Measurements from ENCODE around the gene ABCC3. TPM values are rescaled to one million over a fixed set of nuclear protein-coding genes. Genes with fewer than 3 reads are reported as not detected.

The ABCC3 gene
- total RNA-seq, 1 donor from 2014 or later, result 250 TPM

DNA sequence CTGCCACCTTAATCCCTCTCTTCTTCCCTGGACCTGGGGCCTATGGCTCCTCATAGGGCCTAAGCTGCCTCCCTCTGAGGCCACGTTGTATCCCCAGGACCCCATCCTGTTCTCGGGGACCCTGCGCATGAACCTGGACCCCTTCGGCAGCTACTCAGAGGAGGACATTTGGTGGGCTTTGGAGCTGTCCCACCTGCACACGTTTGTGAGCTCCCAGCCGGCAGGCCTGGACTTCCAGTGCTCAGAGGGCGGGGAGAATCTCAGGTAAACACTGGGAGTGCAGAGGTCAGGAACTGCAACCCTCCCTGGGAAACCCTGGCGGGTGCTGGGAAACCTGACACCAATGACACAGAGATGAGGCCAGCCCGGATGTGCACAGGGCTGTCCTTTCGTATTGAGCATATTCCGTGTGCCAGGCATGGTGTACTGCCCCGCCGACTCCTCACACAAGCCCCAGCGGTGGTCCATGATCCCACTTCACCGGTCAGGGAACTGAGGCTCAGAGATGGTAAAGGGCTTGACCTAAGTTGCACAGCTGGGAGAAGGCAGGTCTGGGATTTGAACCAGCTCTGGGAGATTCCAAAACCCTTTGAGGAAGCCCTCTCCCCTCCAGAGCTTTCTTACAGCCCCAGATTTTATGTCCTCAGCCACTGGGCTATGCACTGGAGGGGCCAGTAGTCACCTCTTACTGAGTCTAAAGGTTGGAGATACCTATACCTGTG lies 50.1 kb downstream of the ABCC3 start:
- no peak for DNase-seq (ENCODE audit: low read depth)

DNA sequence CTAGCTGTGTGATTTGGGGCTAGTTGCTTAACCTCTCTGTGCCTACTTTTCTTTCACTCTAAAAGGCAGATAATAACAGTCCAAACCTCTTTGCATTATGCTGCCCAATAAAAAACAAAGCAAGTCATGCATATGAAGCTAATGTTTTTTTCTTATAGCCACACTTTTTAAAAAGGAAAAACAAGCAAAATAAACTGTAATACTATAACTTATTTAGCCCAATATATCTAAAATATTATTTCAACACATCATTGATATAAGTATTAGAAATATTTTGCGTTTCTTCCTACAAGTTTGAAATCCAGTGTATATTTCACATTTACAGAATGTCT lies 50.6 kb downstream of the ABCC3 start:
- no peak for DNase-seq (ENCODE audit: low read depth)

DNA sequence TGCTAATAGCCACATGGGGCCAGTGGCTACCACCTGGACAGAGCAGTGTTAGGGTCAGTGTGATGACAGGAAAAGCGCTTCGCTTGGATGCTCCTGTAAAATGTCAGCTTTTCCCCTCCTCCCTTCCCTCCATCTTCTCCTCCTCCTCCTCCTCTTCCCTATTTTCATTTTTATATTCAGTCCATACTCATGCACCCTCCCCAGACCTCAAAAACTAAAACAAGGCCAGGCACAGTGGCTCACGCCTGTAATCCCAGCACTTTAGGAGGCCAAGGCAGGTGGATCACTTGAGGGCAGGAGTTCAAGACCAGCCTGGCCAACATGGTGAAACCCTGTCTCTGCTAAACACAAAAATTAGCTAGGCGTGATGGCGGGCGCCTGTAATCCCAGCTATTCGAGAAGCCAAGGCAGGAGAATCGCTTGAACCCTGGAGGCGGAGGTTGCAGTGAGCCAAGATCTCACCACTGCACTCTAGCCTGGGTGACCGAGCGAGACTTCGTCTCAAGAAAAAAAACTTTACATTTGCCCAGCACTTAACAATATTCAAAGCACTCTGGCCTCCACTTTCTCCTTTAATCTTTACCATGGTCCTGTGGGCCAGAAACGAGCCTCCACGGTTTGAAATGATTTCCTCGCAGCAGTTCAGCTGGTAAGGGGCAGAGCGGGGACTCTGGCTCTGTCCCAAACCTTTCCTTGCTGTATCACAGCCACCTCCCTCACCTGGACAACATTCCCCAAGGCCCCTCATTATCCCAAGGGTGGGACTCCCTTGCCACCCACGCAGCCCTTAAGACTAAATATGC lies 51.2 kb downstream of the ABCC3 start:
- DNase-seq (ENCODE audit: low read depth), result no peak

DNA sequence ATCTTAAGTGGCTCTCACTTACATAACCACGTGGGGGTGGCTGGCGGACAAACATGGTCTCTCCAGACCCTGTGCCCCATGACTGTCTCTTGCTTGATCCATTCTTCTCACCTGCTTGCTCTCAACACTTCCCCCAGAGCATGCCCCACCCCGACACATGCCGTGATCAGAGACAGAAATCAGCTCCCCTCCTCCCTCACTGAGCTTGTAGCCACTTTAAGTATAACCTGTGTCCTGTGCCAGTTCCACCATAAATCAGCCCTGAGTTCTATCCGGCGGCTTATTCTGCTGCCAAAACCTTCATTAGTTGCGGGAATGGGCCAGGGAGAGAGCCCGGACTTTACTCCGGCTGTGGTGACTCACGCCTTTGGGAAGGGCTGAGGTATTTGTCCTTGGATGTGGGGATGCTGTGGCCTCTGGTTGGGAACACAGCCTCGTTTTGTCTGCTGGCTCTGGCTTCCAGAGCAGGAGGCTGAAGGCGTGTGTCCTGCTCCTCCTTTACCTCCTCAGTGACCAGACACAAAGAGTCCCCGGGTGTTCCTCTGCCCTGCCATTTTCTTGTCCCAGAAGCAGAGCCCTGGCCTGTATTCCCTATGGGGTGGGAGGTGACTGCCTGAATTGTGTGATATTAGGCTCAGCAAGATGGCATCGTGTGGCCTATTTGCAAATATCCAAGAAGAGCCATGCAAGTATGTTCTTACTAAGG lies 52.0 kb downstream of the ABCC3 start:
- DNase-seq (ENCODE audit: low read depth), result peak; percentile 92

DNA sequence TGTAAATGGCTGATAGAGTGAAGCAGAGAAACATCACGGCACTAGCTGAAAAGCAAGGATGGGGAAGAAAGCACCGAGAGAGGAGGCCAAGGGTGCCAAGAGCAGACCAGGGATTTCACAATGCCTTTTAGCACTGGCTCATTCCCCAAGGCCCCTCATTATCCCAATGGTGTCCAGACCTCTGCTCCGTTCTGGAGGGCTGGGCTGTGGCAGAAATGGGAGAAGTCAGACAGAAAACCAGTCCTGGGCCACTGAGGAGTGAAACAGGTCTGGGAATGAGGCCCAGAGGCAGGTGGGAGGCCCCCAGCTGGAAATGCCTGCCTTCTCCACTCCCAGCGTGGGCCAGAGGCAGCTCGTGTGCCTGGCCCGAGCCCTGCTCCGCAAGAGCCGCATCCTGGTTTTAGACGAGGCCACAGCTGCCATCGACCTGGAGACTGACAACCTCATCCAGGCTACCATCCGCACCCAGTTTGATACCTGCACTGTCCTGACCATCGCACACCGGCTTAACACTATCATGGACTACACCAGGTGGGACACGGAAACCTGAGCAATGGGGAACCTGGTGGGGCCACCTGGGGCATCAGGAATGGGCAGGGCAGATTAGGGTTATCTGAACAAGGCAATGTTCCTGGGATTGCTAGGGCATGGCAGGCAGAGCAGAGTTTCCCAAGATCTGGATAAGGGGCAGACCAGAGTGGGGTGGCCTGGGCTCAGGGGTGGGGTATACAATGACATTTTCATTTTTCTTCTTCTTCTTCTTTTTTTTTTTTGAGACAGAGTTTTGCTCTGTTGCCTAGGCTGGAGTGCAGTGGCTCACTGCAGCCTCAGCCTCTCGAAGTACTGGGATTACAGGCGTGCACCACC lies 52.8 kb downstream of the ABCC3 start:
- DNase-seq (ENCODE audit: low read depth), result no peak

DNA sequence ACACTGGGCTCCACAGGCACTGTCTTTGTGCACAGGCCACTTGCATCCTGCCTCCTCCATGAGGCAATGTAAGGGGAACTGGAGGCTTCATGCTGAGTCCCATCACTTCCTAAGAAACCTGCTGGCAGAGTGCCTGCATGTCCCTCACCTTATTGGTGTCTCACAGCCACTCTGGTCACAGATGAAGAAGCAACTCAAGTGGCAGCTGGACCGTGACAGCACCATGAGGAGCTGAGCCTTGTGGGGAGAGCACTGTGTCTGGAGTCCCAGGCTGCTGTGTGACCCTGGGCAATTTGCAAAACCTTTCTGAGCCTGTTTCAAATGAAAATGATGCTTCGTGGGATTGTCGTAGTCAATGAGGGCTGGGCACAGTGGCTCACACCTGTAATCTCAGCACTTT lies 53.6 kb downstream of the ABCC3 start:
- no peak for DNase-seq (ENCODE audit: low read depth)

DNA sequence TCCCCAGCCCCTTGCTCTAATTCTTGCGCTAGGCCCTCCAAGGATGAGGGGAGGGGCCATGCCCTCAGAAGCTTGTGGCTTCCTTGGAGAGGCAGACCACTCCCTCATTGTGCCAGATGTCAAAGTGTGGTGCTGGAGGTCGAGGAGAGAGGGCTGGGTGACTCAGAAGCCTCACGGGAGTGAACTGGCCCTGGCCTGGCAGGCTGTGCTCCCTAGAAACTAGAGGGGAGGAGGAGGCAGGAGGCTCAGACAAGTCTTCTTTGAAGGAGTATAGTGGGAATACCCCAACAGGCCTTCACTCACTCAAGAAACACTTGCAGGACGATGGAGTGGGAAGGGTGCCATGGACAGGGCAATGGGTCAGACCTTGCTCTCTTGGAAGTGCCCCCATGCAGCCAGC lies 54.6 kb downstream of the ABCC3 start:
- peak; percentile 83 for DNase-seq (ENCODE audit: low read depth)

DNA sequence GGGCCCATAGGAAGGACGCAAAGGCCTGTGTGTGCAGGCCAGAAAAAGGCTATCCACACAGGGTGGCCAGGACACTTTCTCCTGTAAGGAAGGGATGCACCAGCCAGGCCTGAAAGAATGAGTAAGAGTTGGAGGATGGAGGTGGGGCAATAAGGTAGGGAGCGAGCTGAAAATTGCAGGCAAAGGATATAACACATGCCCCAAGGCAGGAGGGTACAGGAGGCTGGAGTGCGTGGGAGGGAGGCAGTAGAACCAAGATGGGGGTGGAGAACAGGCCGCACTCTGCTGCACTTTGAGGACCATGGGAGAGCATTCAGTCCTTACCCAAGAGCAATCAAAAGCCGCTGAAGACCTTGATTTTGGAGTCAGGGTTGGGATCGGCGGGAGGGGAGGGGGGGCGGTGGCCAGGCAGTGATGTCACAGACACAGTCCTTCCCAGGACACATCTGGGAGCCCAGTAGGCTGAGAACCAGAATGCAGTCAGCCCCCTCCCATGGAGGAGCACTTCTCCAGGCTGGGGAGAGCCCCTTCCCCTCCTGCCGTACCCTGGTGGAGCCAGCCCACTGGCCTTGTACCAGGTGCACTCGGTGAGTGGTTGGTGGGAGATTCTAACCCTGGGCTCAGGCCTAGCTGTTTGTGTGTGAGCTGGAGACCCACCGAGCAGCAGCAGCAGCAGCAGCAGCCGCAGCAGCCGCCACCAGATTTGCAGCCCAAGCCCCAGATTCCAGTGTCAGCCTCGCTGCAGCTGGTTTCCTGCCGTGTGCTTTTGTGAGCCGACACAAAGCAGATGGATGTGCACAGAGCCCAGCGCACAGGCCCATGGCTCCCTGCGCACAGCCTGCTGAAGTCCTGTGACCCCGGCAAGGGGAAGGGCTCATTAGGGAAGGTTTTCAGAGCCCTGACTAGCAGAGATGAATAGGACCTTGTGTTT lies 55.5 kb downstream of the ABCC3 start:
- peak; percentile 53 for DNase-seq (ENCODE audit: low read depth)

DNA sequence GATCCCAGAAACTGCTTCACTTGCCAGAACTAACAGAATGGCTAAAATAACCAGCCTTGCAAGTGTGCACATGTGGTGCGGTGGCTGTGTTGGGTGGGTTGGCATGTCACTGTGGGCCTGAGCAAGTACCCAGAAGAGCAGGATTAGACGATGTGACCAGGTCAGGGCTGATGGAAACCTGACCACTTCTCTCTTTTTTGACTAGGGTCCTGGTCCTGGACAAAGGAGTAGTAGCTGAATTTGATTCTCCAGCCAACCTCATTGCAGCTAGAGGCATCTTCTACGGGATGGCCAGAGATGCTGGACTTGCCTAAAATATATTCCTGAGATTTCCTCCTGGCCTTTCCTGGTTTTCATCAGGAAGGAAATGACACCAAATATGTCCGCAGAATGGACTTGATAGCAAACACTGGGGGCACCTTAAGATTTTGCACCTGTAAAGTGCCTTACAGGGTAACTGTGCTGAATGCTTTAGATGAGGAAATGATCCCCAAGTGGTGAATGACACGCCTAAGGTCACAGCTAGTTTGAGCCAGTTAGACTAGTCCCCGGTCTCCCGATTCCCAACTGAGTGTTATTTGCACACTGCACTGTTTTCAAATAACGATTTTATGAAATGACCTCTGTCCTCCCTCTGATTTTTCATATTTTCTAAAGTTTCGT lies 56.3 kb downstream of the ABCC3 start:
- DNase-seq (ENCODE audit: low read depth), result no peak

DNA sequence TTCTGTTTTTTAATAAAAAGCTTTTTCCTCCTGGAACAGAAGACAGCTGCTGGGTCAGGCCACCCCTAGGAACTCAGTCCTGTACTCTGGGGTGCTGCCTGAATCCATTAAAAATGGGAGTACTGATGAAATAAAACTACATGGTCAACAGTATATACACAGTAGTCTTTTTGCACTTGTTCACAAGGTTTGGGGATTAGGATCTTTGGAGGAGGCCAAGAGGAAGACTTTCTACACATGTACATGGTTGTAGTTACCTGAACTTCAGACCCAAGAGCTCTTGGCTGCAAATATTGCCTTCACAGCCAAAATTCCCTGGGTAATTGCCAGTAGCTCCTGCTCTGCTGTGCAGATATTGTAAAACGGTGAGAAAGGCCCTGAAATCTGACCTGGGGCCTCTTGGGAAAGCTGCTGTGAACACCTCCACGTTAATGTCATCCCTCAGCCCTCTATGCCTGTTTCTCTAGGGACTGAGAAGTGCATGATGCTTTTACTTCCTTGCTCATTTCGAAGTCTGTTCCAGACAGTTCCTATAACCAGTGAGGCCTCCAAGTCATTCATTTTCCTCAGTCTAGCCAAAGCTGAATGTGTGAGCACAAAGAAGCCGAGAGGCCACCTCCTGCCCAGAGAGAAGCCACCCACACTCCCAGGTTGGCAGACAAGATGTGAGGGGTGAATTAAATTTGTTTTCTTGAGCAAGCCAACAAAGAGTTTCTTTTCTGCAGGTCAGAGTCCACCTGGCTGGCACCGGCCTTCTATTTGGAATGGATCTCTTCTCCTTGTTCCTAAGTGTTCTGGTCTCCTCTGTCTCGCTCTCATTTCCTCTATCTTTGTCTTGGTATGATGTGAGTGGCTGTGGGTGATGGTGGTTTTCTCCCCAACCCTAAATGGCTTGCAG lies 57.1 kb downstream of the ABCC3 start:
- DNase-seq (ENCODE audit: low read depth), result no peak

DNA sequence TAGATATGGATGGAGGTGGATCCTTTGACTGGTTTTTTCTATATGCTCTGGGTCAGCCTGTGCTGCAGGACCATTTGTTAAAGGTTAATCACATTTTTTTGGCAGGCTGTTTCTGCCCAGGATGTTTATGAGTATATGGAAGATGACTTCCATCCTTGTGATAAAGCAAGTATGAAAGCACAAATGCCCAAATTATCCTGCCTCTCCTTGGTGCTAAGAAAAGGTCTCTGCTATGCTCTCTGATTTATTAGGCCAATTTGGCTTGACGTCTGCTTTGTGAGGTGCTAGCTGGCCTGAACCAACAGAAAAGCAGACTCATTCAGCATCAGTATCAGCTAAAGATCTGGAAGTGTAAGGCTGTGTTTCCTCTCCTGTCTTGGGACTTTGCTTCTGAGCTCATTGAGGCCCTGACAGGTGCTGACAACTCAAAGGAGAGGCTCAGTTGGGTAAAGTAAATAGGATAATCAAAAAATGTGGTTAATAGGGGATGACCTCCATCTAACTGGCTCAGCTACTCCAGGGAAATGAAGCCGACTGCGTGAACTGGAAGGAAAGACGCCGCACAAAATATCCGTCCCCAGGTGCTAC lies 57.9 kb downstream of the ABCC3 start:
- DNase-seq (ENCODE audit: low read depth), result no peak

DNA sequence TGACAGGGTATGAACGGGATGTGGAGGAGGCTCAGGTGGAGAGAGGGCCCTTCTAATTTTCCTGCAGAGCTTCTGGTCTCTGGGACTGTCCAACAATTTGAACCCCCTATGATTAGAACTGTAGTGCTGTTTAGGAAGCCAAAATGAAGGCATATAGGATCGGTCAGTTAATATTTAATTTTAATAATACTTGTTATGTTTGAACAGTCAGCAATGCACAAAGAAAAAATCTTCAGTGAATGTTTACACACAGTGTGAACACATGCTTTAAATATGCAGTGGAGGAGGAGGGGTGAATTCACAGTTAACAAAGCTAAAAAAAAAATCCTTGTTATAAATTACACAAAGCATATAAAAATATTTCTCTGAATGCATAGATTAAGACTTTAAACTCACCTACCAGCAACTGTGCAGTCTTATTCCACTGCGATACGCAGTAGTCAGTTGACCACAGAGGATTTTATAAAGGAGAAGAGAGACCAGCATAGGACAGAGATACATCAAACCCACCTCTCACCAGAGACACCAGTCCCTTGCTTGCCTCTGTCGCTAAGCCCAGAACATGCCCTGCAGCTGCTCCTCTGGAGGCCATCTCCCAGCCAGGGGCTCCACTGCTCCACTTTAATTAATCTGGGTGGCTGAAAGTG lies 58.5 kb downstream of the ABCC3 start:
- DNase-seq (ENCODE audit: low read depth), result peak; percentile 85

DNA sequence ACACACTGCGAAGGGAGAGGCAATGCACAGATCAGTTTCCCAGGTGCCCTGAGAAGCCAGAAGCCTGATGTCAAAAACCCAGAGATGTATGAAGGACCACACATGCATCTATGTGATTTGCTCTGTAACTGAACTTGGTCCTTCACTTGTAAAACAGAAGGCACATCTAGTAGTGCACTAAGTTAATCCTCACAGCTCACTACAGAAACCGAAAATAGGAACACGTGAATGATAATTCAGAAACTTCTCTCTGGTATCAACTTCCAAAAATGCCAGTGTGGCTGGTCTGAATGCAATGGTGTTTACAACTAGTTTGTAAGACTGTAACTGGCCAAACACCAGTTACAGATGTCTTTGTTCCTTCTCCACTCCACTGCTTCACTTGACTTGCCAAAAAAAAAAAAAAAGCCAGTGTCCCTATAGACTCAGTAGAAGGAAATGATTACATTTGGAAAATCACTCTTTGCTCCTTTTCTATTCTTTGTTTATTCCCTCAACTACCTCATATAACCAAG lies 61.7 kb downstream of the ABCC3 start:
- DNase-seq (ENCODE audit: low read depth), result no peak

DNA sequence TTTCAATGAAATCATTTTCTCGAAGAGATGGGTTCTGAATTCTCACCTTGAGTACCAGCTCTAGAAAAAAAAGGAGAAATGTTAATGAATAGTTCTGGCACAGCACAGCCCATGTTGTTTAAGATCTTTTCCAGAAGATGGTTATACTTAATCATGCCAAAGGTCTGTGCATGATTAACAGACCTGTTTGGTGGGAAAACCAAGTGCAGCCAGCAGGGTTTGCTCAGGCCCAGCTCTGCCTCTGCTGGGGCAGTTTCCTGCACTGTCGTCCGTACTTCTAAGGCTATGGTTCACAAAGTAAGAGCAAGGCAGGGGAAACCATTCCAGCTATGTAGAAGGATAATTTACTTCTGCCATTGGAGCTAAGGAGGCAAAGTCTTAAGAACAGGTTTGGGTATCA lies 62.4 kb downstream of the ABCC3 start:
- DNase-seq (ENCODE audit: low read depth), result peak; percentile 69

DNA sequence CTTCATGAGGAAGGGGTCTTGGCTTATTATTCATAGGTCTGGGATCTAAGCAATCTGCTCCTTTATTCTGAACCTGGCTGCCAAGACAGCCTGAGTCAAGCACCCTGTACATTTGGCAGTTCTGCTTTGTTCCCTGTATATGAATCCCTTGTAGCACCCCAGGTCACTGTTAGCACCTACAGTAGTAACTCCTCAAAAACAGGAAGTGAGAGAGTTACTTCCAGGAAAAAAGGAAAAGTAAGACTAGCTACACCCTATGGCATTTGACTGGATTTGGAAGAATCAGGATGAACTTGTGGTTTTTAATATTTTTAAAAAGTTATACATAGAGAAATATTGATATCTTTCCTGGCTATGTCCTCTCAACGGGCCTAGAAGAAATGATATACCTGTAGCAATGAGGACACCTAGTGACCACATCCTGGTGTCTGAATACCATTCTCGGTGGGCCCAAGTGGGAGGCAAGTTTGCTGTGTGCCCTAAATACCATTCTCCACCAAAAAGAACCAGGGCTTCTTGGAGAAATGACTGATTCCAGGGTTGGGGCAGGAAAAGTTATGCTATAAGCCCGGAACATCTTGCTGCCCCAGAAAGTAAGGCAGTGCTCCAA lies 63.1 kb downstream of the ABCC3 start:
- peak; percentile 16 for DNase-seq (ENCODE audit: low read depth)

DNA sequence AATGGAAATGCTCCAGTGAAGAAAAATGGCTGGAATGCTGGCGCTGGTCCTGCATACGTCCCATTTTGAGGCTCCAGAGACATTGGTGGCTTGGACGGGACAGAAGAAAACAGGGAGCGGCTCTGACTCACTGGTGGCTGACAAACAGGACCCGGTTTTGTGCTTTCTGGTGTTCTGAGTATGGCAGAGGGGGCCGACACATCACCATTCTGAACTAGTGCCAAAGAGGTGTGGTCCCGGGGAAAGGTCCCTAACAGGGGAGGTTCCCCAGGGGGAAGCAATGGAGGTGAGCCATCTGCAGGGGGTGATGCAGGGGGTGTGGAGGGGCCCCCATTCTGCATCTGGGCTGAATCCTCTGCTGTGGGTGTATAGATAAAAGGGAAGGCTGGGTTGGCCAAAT lies 64.7 kb downstream of the ABCC3 start:
- DNase-seq (ENCODE audit: low read depth), result peak; percentile 33

DNA sequence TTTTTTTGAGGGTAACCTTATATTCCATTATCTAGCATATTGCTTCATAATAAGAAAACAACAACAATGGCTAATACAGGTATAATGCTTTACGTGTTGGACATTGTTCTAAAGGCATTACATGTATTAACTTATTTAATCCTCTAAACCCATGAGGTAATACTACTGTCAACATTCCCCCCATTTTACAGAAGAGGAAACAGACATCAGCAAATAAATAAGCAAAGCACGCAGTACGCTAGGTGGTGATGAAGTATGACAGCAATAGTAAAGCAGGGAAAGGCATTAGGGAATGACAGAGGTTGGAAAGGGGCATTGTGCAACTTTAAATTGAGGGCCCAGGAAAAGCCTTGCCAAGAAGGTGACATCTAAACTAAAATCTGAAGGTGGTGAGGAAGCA lies 68.5 kb downstream of the ABCC3 start:
- no peak for DNase-seq (ENCODE audit: low read depth)

All from renal cortical epithelial cell (primary cell).